ENCODE data around the gene POLR3H.

Gene POLR3H

GRCh38 chr22:41517172-41518047, 26.9 kb downstream of the POLR3H start:
- H3K4me1 ChIP-seq (ENCODE audit: control insufficient read depth, insufficient read depth, low read length) = no peaks in the 10 kb centered on the region
- H3K9ac ChIP-seq (ENCODE audit: low read length) = no peak overlapping the region
- peaks cover 45% of the 10 kb centered on the region for H3K36me3 ChIP-seq (ENCODE audit: control insufficient read depth, insufficient read depth, low read length)
- no peak overlapping the region for H3K4me3 ChIP-seq (ENCODE audit: low read length)
- no peaks in the 10 kb centered on the region for H3K27me3 ChIP-seq (ENCODE audit: control insufficient read depth, insufficient read depth, low read length)
- H3K27ac ChIP-seq (ENCODE audit: low read depth, low read length) = no peak overlapping the region

GRCh38 chr22:41516462-41516861, 27.8 kb downstream of the POLR3H start:
- no peak overlapping the region for H3K9ac ChIP-seq (ENCODE audit: low read length)
- peaks cover 42% of the 10 kb centered on the region for H3K36me3 ChIP-seq (ENCODE audit: control insufficient read depth, insufficient read depth, low read length)
- no peak overlapping the region for H3K27ac ChIP-seq (ENCODE audit: low read depth, low read length)
- no peaks in the 10 kb centered on the region for H3K27me3 ChIP-seq (ENCODE audit: control insufficient read depth, insufficient read depth, low read length)
- H3K4me3 ChIP-seq (ENCODE audit: low read length) = no peak overlapping the region
- peaks cover 4% of the 10 kb centered on the region for H3K4me1 ChIP-seq (ENCODE audit: control insufficient read depth, insufficient read depth, low read length)

- Histone ChIP-seq H3K27me3 (ENCODE audit: control insufficient read depth, insufficient read depth, low read length) (no peaks in the 10 kb centered on the region), H3K4me3 (ENCODE audit: low read length) (no peak overlapping the region), H3K9ac (ENCODE audit: low read length) (no peak overlapping the region), H3K36me3 (ENCODE audit: control insufficient read depth, insufficient read depth, low read length) (peaks cover 40% of the 10 kb centered on the region), H3K27ac (ENCODE audit: low read depth, low read length) (no peak overlapping the region), H3K4me1 (ENCODE audit: control insufficient read depth, insufficient read depth, low read length) (peaks cover 6% of the 10 kb centered on the region)
Measured at GRCh38 chr22:41513391-41513790, 30.9 kb downstream of the POLR3H start.

- peaks cover 45% of the 10 kb centered on the region for H3K36me3 ChIP-seq (ENCODE audit: control insufficient read depth, insufficient read depth, low read length)
- H3K4me1 ChIP-seq (ENCODE audit: control insufficient read depth, insufficient read depth, low read length) = peaks cover 6% of the 10 kb centered on the region
- no peaks in the 10 kb centered on the region for H3K27me3 ChIP-seq (ENCODE audit: control insufficient read depth, insufficient read depth, low read length)
- no peak overlapping the region for H3K4me3 ChIP-seq (ENCODE audit: low read length)
- no peak overlapping the region for H3K9ac ChIP-seq (ENCODE audit: low read length)
- H3K27ac ChIP-seq (ENCODE audit: low read depth, low read length) = no peak overlapping the region
Measured at GRCh38 chr22:41512421-41513194, 31.7 kb downstream of the POLR3H start.

GRCh38 chr22:41511521-41511968, 32.7 kb downstream of the POLR3H start:
- no peak overlapping the region for H3K9ac ChIP-seq (ENCODE audit: low read length)
- H3K36me3 ChIP-seq (ENCODE audit: control insufficient read depth, insufficient read depth, low read length) = peaks cover 47% of the 10 kb centered on the region
- H3K27ac ChIP-seq (ENCODE audit: low read depth, low read length) = no peak overlapping the region
- H3K27me3 ChIP-seq (ENCODE audit: control insufficient read depth, insufficient read depth, low read length) = no peaks in the 10 kb centered on the region
- H3K4me1 ChIP-seq (ENCODE audit: control insufficient read depth, insufficient read depth, low read length) = peaks cover 6% of the 10 kb centered on the region
- no peak overlapping the region for H3K4me3 ChIP-seq (ENCODE audit: low read length)

GRCh38 chr22:41508770-41509170, 35.5 kb downstream of the POLR3H start:
- no peak overlapping the region for H3K27ac ChIP-seq (ENCODE audit: low read depth, low read length)
- no peak overlapping the region for H3K4me3 ChIP-seq (ENCODE audit: low read length)
- H3K36me3 ChIP-seq (ENCODE audit: control insufficient read depth, insufficient read depth, low read length) = peaks cover 33% of the 10 kb centered on the region
- H3K4me1 ChIP-seq (ENCODE audit: control insufficient read depth, insufficient read depth, low read length) = peaks cover 6% of the 10 kb centered on the region
- H3K27me3 ChIP-seq (ENCODE audit: control insufficient read depth, insufficient read depth, low read length) = no peaks in the 10 kb centered on the region
- no peak overlapping the region for H3K9ac ChIP-seq (ENCODE audit: low read length)

- Histone ChIP-seq H3K36me3 (ENCODE audit: control insufficient read depth, insufficient read depth, low read length) (peaks cover 22% of the 10 kb centered on the region), H3K27me3 (ENCODE audit: control insufficient read depth, insufficient read depth, low read length) (no peaks in the 10 kb centered on the region), H3K27ac (ENCODE audit: low read depth, low read length) (no peak overlapping the region), H3K4me1 (ENCODE audit: control insufficient read depth, insufficient read depth, low read length) (peaks cover 6% of the 10 kb centered on the region), H3K4me3 (ENCODE audit: low read length) (no peak overlapping the region), H3K9ac (ENCODE audit: low read length) (no peak overlapping the region)
Measured at GRCh38 chr22:41507330-41508063, 36.8 kb downstream of the POLR3H start.

GRCh38 chr22:41505511-41506220, 38.6 kb downstream of the POLR3H start:
- no peaks in the 10 kb centered on the region for H3K4me1 ChIP-seq (ENCODE audit: control insufficient read depth, insufficient read depth, low read length)
- no peak overlapping the region for H3K4me3 ChIP-seq (ENCODE audit: low read length)
- no peak overlapping the region for H3K9ac ChIP-seq (ENCODE audit: low read length)
- no peaks in the 10 kb centered on the region for H3K27me3 ChIP-seq (ENCODE audit: control insufficient read depth, insufficient read depth, low read length)
- H3K36me3 ChIP-seq (ENCODE audit: control insufficient read depth, insufficient read depth, low read length) = peaks cover 31% of the 10 kb centered on the region
- H3K27ac ChIP-seq (ENCODE audit: low read depth, low read length) = no peak overlapping the region

- Histone ChIP-seq H3K36me3 (ENCODE audit: control insufficient read depth, insufficient read depth, low read length) (peaks cover 31% of the 10 kb centered on the region), H3K4me3 (ENCODE audit: low read length) (no peak overlapping the region), H3K27ac (ENCODE audit: low read depth, low read length) (no peak overlapping the region), H3K9ac (ENCODE audit: low read length) (no peak overlapping the region), H3K4me1 (ENCODE audit: control insufficient read depth, insufficient read depth, low read length) (no peaks in the 10 kb centered on the region), H3K27me3 (ENCODE audit: control insufficient read depth, insufficient read depth, low read length) (no peaks in the 10 kb centered on the region)
Measured at GRCh38 chr22:41504816-41505215, 39.5 kb downstream of the POLR3H start.

- H3K36me3 ChIP-seq (ENCODE audit: control insufficient read depth, insufficient read depth, low read length) = peaks cover 31% of the 10 kb centered on the region
Measured at GRCh38 chr22:41504397-41504796, 39.9 kb downstream of the POLR3H start.

GRCh38 chr22:41501209-41501608, 43.1 kb downstream of the POLR3H start:
- Histone ChIP-seq H3K9ac (ENCODE audit: low read length) (no peak overlapping the region), H3K4me3 (ENCODE audit: low read length) (no peak overlapping the region), H3K4me1 (ENCODE audit: control insufficient read depth, insufficient read depth, low read length) (no peaks in the 10 kb centered on the region), H3K27me3 (ENCODE audit: control insufficient read depth, insufficient read depth, low read length) (no peaks in the 10 kb centered on the region), H3K27ac (ENCODE audit: low read depth, low read length) (no peak overlapping the region), H3K36me3 (ENCODE audit: control insufficient read depth, insufficient read depth, low read length) (peaks cover 19% of the 10 kb centered on the region)

More at GRCh38 chr22:41504397-41504796, 39.9 kb downstream of the POLR3H start:
- H3K4me1 ChIP-seq (ENCODE audit: control insufficient read depth, insufficient read depth, low read length) = no peaks in the 10 kb centered on the region
- H3K27ac ChIP-seq (ENCODE audit: low read depth, low read length) = no peak overlapping the region
- H3K9ac ChIP-seq (ENCODE audit: low read length) = no peak overlapping the region
- H3K4me3 ChIP-seq (ENCODE audit: low read length) = no peak overlapping the region
- H3K27me3 ChIP-seq (ENCODE audit: control insufficient read depth, insufficient read depth, low read length) = no peaks in the 10 kb centered on the region
